Neuronal stem cell (in vitro differentiated cells): ENCODE data around the gene MYO15A.

Experiments used
- DNase-seq: peaks from one replicate; pipeline ENCODE4 v3.0.0-alpha.2; 2013; ENCODE audit warnings: low spot score
- H2AFZ ChIP-seq: one replicate; pipeline ENCODE4 v1.6.1; 2013; ENCODE audit warnings: mild to moderate bottlenecking, low read length, inconsistent platforms
- H2AK5ac ChIP-seq: 2 replicates; pipeline ENCODE4 v1.6.1; 2013; ENCODE audit warnings: low read depth, mild to moderate bottlenecking, inconsistent platforms, low read length, moderate library complexity, mixed read lengths
- H2BK120ac ChIP-seq: 2 replicates; pipeline ENCODE4 v1.6.1; 2013; ENCODE audit warnings: low read depth, mild to moderate bottlenecking, inconsistent platforms, low read length, moderate library complexity, mixed read lengths
- H2BK12ac ChIP-seq: one replicate; pipeline ENCODE4 v1.6.1; 2013; ENCODE audit warnings: low read length, inconsistent platforms
- H2BK15ac ChIP-seq: 2 replicates; pipeline ENCODE4 v1.6.1; 2013; ENCODE audit warnings: mild to moderate bottlenecking, low read length, inconsistent platforms, mixed read lengths
- H2BK5ac ChIP-seq: one replicate; pipeline ENCODE4 v1.6.1; 2013; ENCODE audit warnings: inconsistent platforms, mild to moderate bottlenecking, low read length, moderate library complexity
- H3K14ac ChIP-seq: one replicate; pipeline ENCODE4 v1.6.1; 2013; ENCODE audit warnings: low read length, inconsistent platforms
- H3K18ac ChIP-seq: 2 replicates; pipeline ENCODE4 v1.6.1; 2013; ENCODE audit warnings: low read length, inconsistent platforms
- H3K23ac ChIP-seq: 2 replicates; pipeline ENCODE4 v1.6.1; 2013; ENCODE audit warnings: low read depth, mild to moderate bottlenecking, mixed read lengths, low read length, inconsistent platforms; ENCODE audit not compliant: poor library complexity
- H3K27ac ChIP-seq: replicated peaks from 3 replicates; pipeline ENCODE4 v1.5.1; 2013; ENCODE audit warnings: low read length, inconsistent platforms
- H3K27me3 ChIP-seq, 3 experiments: 2 replicates each; pipeline ENCODE4 v1.6.1; 2013; ENCODE audit warnings: low read length in 3 of 3, mild to moderate bottlenecking in 2 of 3, inconsistent platforms in 1 of 3, low read depth in 1 of 3, mixed read lengths in 1 of 3, moderate library complexity in 1 of 3; ENCODE audit not compliant: control insufficient read depth in 3 of 3, insufficient read depth in 3 of 3
- H3K36me3 ChIP-seq, 2 donors: replicated peaks in 1 of 2; 2 replicates each; pipeline ENCODE4 v1.6.1; 2013; ENCODE audit warnings: low read length in 2 of 2; ENCODE audit not compliant: control insufficient read depth in 2 of 2, insufficient read depth in 2 of 2
- H3K4ac ChIP-seq: 2 replicates; pipeline ENCODE4 v1.6.1; 2013; ENCODE audit warnings: inconsistent platforms, mild to moderate bottlenecking, low read length, moderate library complexity
- H3K4me1 ChIP-seq, 2 donors: 1 replicate in 1 of 2; 2 replicates in 1 of 2; pipeline ENCODE4 v1.6.1; 2013; ENCODE audit warnings: low read length in 2 of 2, low read depth in 1 of 2; ENCODE audit not compliant: control insufficient read depth in 2 of 2, insufficient read depth in 1 of 2
- H3K4me2 ChIP-seq: one replicate; pipeline ENCODE4 v1.6.1; 2013; ENCODE audit warnings: mild to moderate bottlenecking, low read length, inconsistent platforms; ENCODE audit not compliant: insufficient read depth, poor library complexity, severe bottlenecking
- H3K4me3 ChIP-seq, 2 donors: 2 replicates each; pipeline ENCODE4 v1.5.1; 2013; ENCODE audit warnings: low read length in 2 of 2, mild to moderate bottlenecking in 2 of 2, inconsistent platforms in 1 of 2, moderate library complexity in 1 of 2
- H3K79me1 ChIP-seq: one replicate; pipeline ENCODE4 v1.6.1; 2013; ENCODE audit warnings: low read depth, mild to moderate bottlenecking, inconsistent platforms, low read length, moderate library complexity
- H3K9ac ChIP-seq: one replicate; pipeline ENCODE4 v1.6.1; 2013; ENCODE audit warnings: mild to moderate bottlenecking, low read depth, low read length, inconsistent platforms; ENCODE audit not compliant: poor library complexity
- H3K9me3 ChIP-seq, 2 donors: replicated peaks in 1 of 2; 2 replicates each; pipeline versions ENCODE3 to v1.6.1; 2013; ENCODE audit warnings: low read length in 2 of 2, mild to moderate bottlenecking in 2 of 2, inconsistent platforms in 1 of 2, low read depth in 1 of 2, mixed read lengths in 1 of 2, moderate library complexity in 1 of 2; ENCODE audit not compliant: control insufficient read depth in 2 of 2, insufficient read depth in 1 of 2
- H4K8ac ChIP-seq: one replicate; pipeline ENCODE4 v1.6.1; 2013; ENCODE audit warnings: low read depth, mild to moderate bottlenecking, inconsistent platforms, low read length, moderate library complexity
- H4K91ac ChIP-seq: one replicate; pipeline ENCODE4 v1.6.1; 2013; ENCODE audit warnings: low read length, low read depth, mild to moderate bottlenecking, inconsistent platforms; ENCODE audit not compliant: poor library complexity
- WGBS, 2 donors: extraction: QIAGEN DNeasy Blood & Tissue Kit; methylation state at CpG; one replicate each; pipeline ENCODE4 v1.1.7; 2013; ENCODE audit warnings: missing lambda C conversion rate in 2 of 2, mixed read lengths in 1 of 2; ENCODE audit not compliant: insufficient read length in 2 of 2, insufficient replicate concordance in 1 of 2; ENCODE audit errors: extremely low coverage in 2 of 2; 5-methylcytosine and 5-hydroxymethylcytosine counted together

MYO15A gene

GRCh38 chr17:18140648-18141047 is 32.1 kb downstream of the MYO15A start:
- WGBS, 2 donors: no CpG with 5 or more reads among the region's 3 CpGs
- H3K9ac ChIP-seq: no peak overlapping the region
- H4K91ac ChIP-seq: no peak overlapping the region
- H2BK15ac ChIP-seq: peak overlapping the region; percentile 19
- peaks cover 0 to 10% (median 0%) of the 10 kb centered on the region in 3 experiments for H3K27me3 ChIP-seq
- H3K14ac ChIP-seq: no peak overlapping the region
- peak overlapping the region; percentile 10 for H2AK5ac ChIP-seq
- no peak overlapping the region for H3K23ac ChIP-seq
- H2BK12ac ChIP-seq: no peak overlapping the region
- no peak overlapping the region for H3K27ac ChIP-seq
- no peak overlapping the region for H3K4ac ChIP-seq
- H2BK120ac ChIP-seq: no peak overlapping the region
- no peaks in the 10 kb centered on the region for H3K36me3 ChIP-seq
- H2BK5ac ChIP-seq: peak overlapping the region; percentile 56
- peaks cover 0 to 2% of the 10 kb centered on the region in 2 donors for H3K4me1 ChIP-seq
- peak overlapping the region; percentile 22 for H3K18ac ChIP-seq
- no peak overlapping the region for H4K8ac ChIP-seq
- no peaks in the 10 kb centered on the region for H3K9me3 ChIP-seq
- DNase-seq: no peak
- no peak overlapping the region for H2AFZ ChIP-seq
- no peak overlapping the region for H3K4me2 ChIP-seq
- H3K4me3 ChIP-seq: no peak overlapping the region
- H3K79me1 ChIP-seq: no peaks in the 10 kb centered on the region

DNA sequence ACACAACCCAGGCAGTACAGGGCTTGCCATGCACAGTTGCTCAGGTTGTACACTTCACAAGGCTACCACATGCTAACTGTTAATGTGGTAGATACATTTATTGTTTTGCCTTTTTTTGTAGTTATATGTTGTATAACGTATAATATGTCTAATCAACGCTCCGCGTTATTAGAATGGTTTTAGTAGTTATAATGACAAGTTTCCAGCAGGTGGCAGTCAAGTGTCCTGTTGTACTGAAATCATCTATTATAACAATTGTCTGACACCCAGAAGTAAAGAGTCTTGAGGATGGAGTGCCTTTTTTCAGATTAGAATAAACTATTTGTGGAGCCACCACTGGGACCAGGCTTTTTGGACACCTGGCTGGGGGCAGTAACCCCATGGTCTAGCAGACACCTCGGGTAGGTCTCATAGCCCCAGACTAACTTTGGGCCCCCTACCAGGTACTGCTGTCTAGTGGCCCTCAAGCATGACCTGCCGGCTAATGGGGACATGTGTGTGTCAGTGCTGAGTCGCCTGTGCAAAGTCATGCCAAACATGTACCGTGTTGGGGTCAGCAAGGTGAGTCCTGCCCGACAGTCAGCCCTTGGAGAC is 32.8 kb downstream of the MYO15A start:
- Histone ChIP-seq H4K8ac (no peak overlapping the region), H3K79me1 (no peaks in the 10 kb centered on the region), H2AFZ (no peak overlapping the region), H3K18ac (no peak overlapping the region), H2BK5ac (no peak overlapping the region), H3K9ac (no peak overlapping the region), H2BK120ac (no peak overlapping the region), H3K27ac (no peak overlapping the region), H3K23ac (no peak overlapping the region), H3K36me3 (no peaks in the 10 kb centered on the region), H3K4me2 (no peak overlapping the region), H2AK5ac (no peak overlapping the region), H3K4me1 (peaks cover 0 to 2% of the 10 kb centered on the region in 2 donors), H3K27me3 (peaks cover 0 to 6% (median 0%) of the 10 kb centered on the region in 3 experiments), H3K4ac (no peak overlapping the region), H2BK12ac (no peak overlapping the region), H3K4me3 (no peak overlapping the region), H3K14ac (no peak overlapping the region), H4K91ac (no peak overlapping the region), H2BK15ac (no peak overlapping the region), H3K9me3 (no peaks in the 10 kb centered on the region)
- peak; percentile 47 for DNase-seq
- WGBS, 2 donors: no CpG with 5 or more reads among the region's 9 CpGs

GRCh38 chr17:18142417-18142816 is 33.9 kb downstream of the MYO15A start:
- Histone ChIP-seq H2BK120ac (peak overlapping the region; percentile 39), H3K4me1 (peaks cover 0 to 2% of the 10 kb centered on the region in 2 donors), H3K9ac (no peak overlapping the region), H3K23ac (no peak overlapping the region), H3K27ac (no peak overlapping the region), H2BK5ac (no peak overlapping the region), H2BK12ac (no peak overlapping the region), H2AFZ (no peak overlapping the region), H3K9me3 (no peaks in the 10 kb centered on the region), H4K91ac (no peak overlapping the region), H3K79me1 (no peaks in the 10 kb centered on the region), H3K4ac (no peak overlapping the region), H2AK5ac (peak overlapping the region; percentile 56), H3K27me3 (no peaks in the 10 kb centered on the region), H3K18ac (peak overlapping the region; percentile 28), H2BK15ac (no peak overlapping the region), H3K14ac (peak overlapping the region; percentile 60), H4K8ac (no peak overlapping the region), H3K4me3 (no peak overlapping the region), H3K4me2 (no peak overlapping the region), H3K36me3 (no peaks in the 10 kb centered on the region)
- WGBS, 2 donors: no CpG with 5 or more reads among the region's 3 CpGs
- no peak for DNase-seq

GRCh38 chr17:18143044-18143936 is 34.7 kb downstream of the MYO15A start:
- Histone ChIP-seq H2AK5ac (peak overlapping the region; percentile 69), H3K4me3 (no peak overlapping the region), H3K27me3 (no peaks in the 10 kb centered on the region), H4K8ac (no peak overlapping the region), H3K14ac (no peak overlapping the region), H2BK5ac (peak overlapping the region; percentile 84), H3K4ac (peak overlapping the region; percentile 67), H3K4me1 (peaks cover 0 to 2% of the 10 kb centered on the region in 2 donors), H2BK15ac (peak overlapping the region; percentile 78), H2AFZ (peak overlapping the region; percentile 84), H3K9ac (peak overlapping the region; percentile 67), H3K9me3 (no peaks in the 10 kb centered on the region), H3K4me2 (no peak overlapping the region), H3K27ac (no peak overlapping the region), H3K18ac (peak overlapping the region; percentile 81), H3K79me1 (no peaks in the 10 kb centered on the region), H3K23ac (peak overlapping the region; percentile 81), H2BK120ac (no peak overlapping the region), H2BK12ac (peak overlapping the region; percentile 76), H3K36me3 (no peaks in the 10 kb centered on the region), H4K91ac (no peak overlapping the region)
- peak; percentile 21 for DNase-seq
- no CpG with 5 or more reads among the region's 18 CpGs for WGBS, 2 donors
